ENCODE data around the gene ZNHIT1. TPM values are rescaled to one million over a fixed set of nuclear protein-coding genes. Genes with fewer than 3 reads are reported as not detected.

Gene ZNHIT1
- polyA plus RNA-seq, 3 donors = 29.3 to 109 (median 74.9) TPM

DNA sequence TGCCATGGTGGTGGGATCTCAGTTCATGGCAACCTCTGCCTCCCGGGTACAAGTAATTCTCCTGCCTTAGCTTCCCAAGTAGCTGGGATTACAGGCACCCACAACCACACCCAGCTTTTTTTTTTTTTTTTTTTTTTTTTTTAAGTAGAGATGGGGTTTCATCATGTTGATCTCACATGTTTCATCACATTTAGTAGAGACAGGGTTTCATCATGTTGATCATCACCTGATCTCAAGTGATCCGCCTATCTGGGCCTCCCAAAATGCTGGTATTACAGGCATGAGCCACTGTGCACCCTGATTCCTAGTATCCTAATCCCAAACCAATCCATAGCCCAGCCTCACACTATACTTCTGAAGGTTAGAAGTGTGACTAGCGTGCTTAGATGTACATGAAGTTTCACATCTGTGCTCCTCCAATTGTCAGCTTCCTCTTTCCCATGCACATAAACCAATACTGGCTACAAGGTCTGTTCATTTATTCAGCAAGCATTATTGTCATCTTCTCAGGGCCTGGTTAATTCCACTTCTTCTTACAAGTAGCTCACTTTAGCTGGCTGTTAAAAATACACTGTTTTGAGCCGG, 31.0 kb upstream of the ZNHIT1 start:
- H2AFZ ChIP-seq (ENCODE audit: insufficient read depth, low read depth, low read length, poor library complexity, severe bottlenecking) = no peak overlapping the region
- H3K9me3 ChIP-seq (replicated peaks in 1 of 2; ENCODE audit: control insufficient read depth in 1 of 2, insufficient read depth in 1 of 2, low read length in 2 of 2) = peaks cover 0 to 7% of the 10 kb centered on the region in 2 donors
- DNase-seq = peak; percentile 60 to 74 (median 62)
- no peak overlapping the region for H3K4me3 ChIP-seq (replicated peaks in 1 of 3; ENCODE audit: low read depth in 2 of 3, low read length in 3 of 3)
- H3K4me2 ChIP-seq (replicated peaks; ENCODE audit: extremely low read depth, low read length, poor library complexity, severe bottlenecking) = no peak overlapping the region
- WGBS (ENCODE audit: insufficient coverage) = no CpG with 5 or more reads among the region's 4 CpGs
- peaks cover 6 to 13% of the 10 kb centered on the region in 2 donors for H3K27me3 ChIP-seq (ENCODE audit: control insufficient read depth in 2 of 2, insufficient read depth in 2 of 2, low read length in 2 of 2)
- peaks cover 17 to 36% (median 21%) of the 10 kb centered on the region in 3 donors for H3K27me3 Mint-ChIP-seq (ENCODE audit: low read depth in 3 of 3)
- H3K9ac ChIP-seq (ENCODE audit: insufficient read depth, low read length, poor library complexity, severe bottlenecking) = no peak overlapping the region
- H3K79me2 ChIP-seq (ENCODE audit: insufficient read depth, low read length) = no peaks in the 10 kb centered on the region
- H3K4me1 ChIP-seq (ENCODE audit: control insufficient read depth in 1 of 2, insufficient read depth in 2 of 2, low read length in 2 of 2) = peaks cover 12 to 14% of the 10 kb centered on the region in 2 donors
- H3K27ac ChIP-seq (ENCODE audit: low read depth in 1 of 2, low read length in 2 of 2) = peak overlapping the region in 1 of 2 donors; percentile 20
- H3K27ac Mint-ChIP-seq = peak overlapping the region; percentile 34 to 90 (median 81)
- H3K4me3 Mint-ChIP-seq = peak overlapping the region in 1 of 2 donors; percentile 39
- H3K4me1 Mint-ChIP-seq = peaks cover 17% of the 10 kb centered on the region
- TF ChIP-seq, protein P1, sequence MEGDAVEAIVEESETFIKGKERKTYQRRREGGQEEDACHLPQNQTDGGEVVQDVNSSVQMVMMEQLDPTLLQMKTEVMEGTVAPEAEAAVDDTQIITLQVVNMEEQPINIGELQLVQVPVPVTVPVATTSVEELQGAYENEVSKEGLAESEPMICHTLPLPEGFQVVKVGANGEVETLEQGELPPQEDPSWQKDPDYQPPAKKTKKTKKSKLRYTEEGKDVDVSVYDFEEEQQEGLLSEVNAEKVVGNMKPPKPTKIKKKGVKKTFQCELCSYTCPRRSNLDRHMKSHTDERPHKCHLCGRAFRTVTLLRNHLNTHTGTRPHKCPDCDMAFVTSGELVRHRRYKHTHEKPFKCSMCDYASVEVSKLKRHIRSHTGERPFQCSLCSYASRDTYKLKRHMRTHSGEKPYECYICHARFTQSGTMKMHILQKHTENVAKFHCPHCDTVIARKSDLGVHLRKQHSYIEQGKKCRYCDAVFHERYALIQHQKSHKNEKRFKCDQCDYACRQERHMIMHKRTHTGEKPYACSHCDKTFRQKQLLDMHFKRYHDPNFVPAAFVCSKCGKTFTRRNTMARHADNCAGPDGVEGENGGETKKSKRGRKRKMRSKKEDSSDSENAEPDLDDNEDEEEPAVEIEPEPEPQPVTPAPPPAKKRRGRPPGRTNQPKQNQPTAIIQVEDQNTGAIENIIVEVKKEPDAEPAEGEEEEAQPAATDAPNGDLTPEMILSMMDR (IDR thresholded peaks at IDR 0.05) = no peak
- no peaks in the 10 kb centered on the region for H4K20me1 ChIP-seq (ENCODE audit: insufficient read depth, low read length)
- intact Hi-C loops (cut with micrococcal nuclease) = no loop called here
- peaks cover 0 to 6% (median 5%) of the 10 kb centered on the region in 7 donors for H3K9me3 Mint-ChIP-seq
- H3K36me3 Mint-ChIP-seq = no peaks in the 10 kb centered on the region
- H3K36me3 ChIP-seq (replicated peaks in 1 of 2; ENCODE audit: control insufficient read depth in 1 of 2, insufficient read depth in 2 of 2, low read length in 2 of 2) = no peaks in the 10 kb centered on the region

DNA sequence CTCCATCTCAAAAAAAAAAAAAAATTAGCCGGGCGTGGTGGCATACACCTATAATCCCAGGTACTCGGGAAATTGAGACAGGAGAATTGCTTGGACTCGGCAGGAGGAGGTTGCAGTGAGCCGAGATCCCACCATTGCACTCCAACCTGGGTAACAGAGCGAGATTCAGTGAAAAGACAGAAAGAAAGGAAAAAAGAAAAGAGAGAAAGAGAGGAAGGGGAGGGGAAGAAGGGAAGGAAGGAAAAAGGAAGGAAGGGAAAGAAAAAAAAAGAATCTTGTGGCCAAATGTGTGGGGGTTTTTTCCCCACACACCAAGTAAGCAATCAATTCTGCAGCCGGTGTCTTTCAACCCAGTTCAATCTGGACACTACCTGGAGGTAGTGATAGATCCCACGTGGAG, 28.9 kb upstream of the ZNHIT1 start:
- Histone ChIP-seq H2AFZ (ENCODE audit: insufficient read depth, low read depth, low read length, poor library complexity, severe bottlenecking) (no peak overlapping the region), H4K20me1 (ENCODE audit: insufficient read depth, low read length) (no peaks in the 10 kb centered on the region), H3K27me3 (ENCODE audit: control insufficient read depth in 2 of 2, insufficient read depth in 2 of 2, low read length in 2 of 2) (peaks cover 0 to 4% of the 10 kb centered on the region in 2 donors), H3K4me3 (replicated peaks in 1 of 3; ENCODE audit: low read depth in 2 of 3, low read length in 3 of 3) (no peak overlapping the region), H3K4me1 (ENCODE audit: control insufficient read depth in 1 of 2, insufficient read depth in 2 of 2, low read length in 2 of 2) (peaks cover 12 to 14% of the 10 kb centered on the region in 2 donors), H3K36me3 (replicated peaks in 1 of 2; ENCODE audit: control insufficient read depth in 1 of 2, insufficient read depth in 2 of 2, low read length in 2 of 2) (no peaks in the 10 kb centered on the region), H3K9ac (ENCODE audit: insufficient read depth, low read length, poor library complexity, severe bottlenecking) (no peak overlapping the region), H3K79me2 (ENCODE audit: insufficient read depth, low read length) (no peaks in the 10 kb centered on the region), H3K9me3 (replicated peaks in 1 of 2; ENCODE audit: control insufficient read depth in 1 of 2, insufficient read depth in 1 of 2, low read length in 2 of 2) (no peaks in the 10 kb centered on the region), H3K4me2 (replicated peaks; ENCODE audit: extremely low read depth, low read length, poor library complexity, severe bottlenecking) (no peak overlapping the region), H3K27ac (ENCODE audit: low read depth in 1 of 2, low read length in 2 of 2) (no peak overlapping the region)
- no CpG with 5 or more reads among the region's 8 CpGs for whole genome bisulfite sequencing (ENCODE audit: insufficient coverage)
- DNase-seq = no peak
- Mint-ChIP-seq H3K27ac (no peak overlapping the region), H3K9me3 (peaks cover 0 to 3% (median 0%) of the 10 kb centered on the region in 7 donors), H3K27me3 (ENCODE audit: low read depth in 3 of 3) (peaks cover 11 to 29% (median 13%) of the 10 kb centered on the region in 3 donors), H3K36me3 (no peaks in the 10 kb centered on the region), H3K4me1 (peaks cover 12% of the 10 kb centered on the region), H3K4me3 (peak overlapping the region in 1 of 2 donors; percentile 29)
- TF ChIP-seq, protein P1 (IDR thresholded peaks at IDR 0.05) = no peak
- intact Hi-C loops (cut with micrococcal nuclease) = no loop called here

All from CD14-positive monocyte (primary cell).